Endothelial cell of umbilical vein (primary cell): Measurements from ENCODE around the gene CENPL. TPM values are rescaled to one million over a fixed set of nuclear protein-coding genes. Genes with fewer than 3 reads are reported as not detected.
"Not testable (repeated sequence)": the region's sequence is repeated elsewhere in the genome, so short reads cannot be mapped to it uniquely, and the experiment has no call there.

Source experiments
- BruUV-seq: library from RNA; stranded (reverse); fragments of 400-500 nt; replicated peaks from 2 replicates; lab custom pipeline; 2021; lab: Mats Ljungman, UMichigan
- CTCF ChIA-PET: fragments of 300-600, 350-600 bp; sonication (Branson Sonifier 250); formaldehyde crosslinking; loops from one replicate; lab custom pipeline; 2021; ENCODE audit warnings: antibody characterized with exemption, inconsistent platforms; lab: Charles Lee
- POLR2A ChIA-PET: fragments of 300-600, 350-600 bp; sonication (Branson Sonifier 250); formaldehyde crosslinking; loops from one replicate; lab custom pipeline; 2021; ENCODE audit warnings: antibody characterized with exemption, inconsistent platforms; lab: Charles Lee
- DNase-seq: peaks from one replicate; pipeline ENCODE4 v3.0.0-alpha.2; 2011; ENCODE audit warnings: low read depth, low spot score
- FAIRE-seq: peaks from 2 replicates; lab custom pipeline; 2011; peaks lifted over from hg19 to GRCh38; lab: Jason Lieb, UNC
- H2AFZ ChIP-seq: 2 replicates; pipeline ENCODE4 v1.6.0; 2012; ENCODE audit warnings: low read depth, low read length, control low read depth, inconsistent platforms
- H3K27ac ChIP-seq: 2 replicates; pipeline ENCODE4 v1.5.1; 2011; ENCODE audit warnings: low read depth, mild to moderate bottlenecking, control low read depth, low read length, moderate library complexity; ENCODE audit not compliant: insufficient read depth
- H3K27me3 ChIP-seq, 2 experiments: 2 replicates each; pipeline versions ENCODE4 v1.6.0 to v1.6.1; 2011; ENCODE audit warnings: low read length in 2 of 2, mixed read lengths in 1 of 2; ENCODE audit not compliant: control insufficient read depth in 2 of 2, insufficient read depth in 2 of 2
- H3K36me3 ChIP-seq, 2 experiments: 2 replicates in 1 of 2; 3 replicates in 1 of 2; pipeline ENCODE4 v1.5.1; 2011; ENCODE audit warnings: low read length in 2 of 2, mild to moderate bottlenecking in 1 of 2, moderate library complexity in 1 of 2; ENCODE audit not compliant: control insufficient read depth in 2 of 2, insufficient read depth in 2 of 2; ENCODE audit errors: extremely low read depth in 1 of 2
- H3K4me1 ChIP-seq: 3 replicates; pipeline ENCODE4 v1.5.1; 2011; ENCODE audit warnings: mild to moderate bottlenecking, low read length; ENCODE audit not compliant: control insufficient read depth, insufficient read depth; ENCODE audit errors: extremely low read depth
- H3K4me2 ChIP-seq: 2 replicates; pipeline ENCODE4 v1.6.1; 2011; ENCODE audit warnings: low read length, control low read depth, mixed read lengths; ENCODE audit not compliant: insufficient read depth
- H3K4me3 ChIP-seq, 3 experiments: fragments of 200-600 bp in 1 of 3; sonication (generic), shearing (Covaris generic) in 1 of 3; replicated peaks in 1 of 3; 2 replicates each; pipeline ENCODE4 v1.5.1; 2011 to 2016; ENCODE audit warnings: control low read depth in 3 of 3, low read length in 3 of 3, mild to moderate bottlenecking in 2 of 3, inconsistent platforms in 1 of 3, low read depth in 1 of 3, moderate library complexity in 1 of 3; ENCODE audit not compliant: insufficient read depth in 1 of 3
- H3K79me2 ChIP-seq: 2 replicates; pipeline ENCODE4 v1.6.0; 2012; ENCODE audit warnings: low read length, inconsistent platforms; ENCODE audit not compliant: control insufficient read depth, insufficient read depth
- H3K9ac ChIP-seq: replicated peaks from 2 replicates; pipeline ENCODE3; 2011; ENCODE audit warnings: low read length, control low read depth; ENCODE audit not compliant: insufficient read depth; ENCODE audit errors: extremely low read depth
- H3K9me1 ChIP-seq: replicated peaks from 3 replicates; pipeline ENCODE4 v1.6.0; 2011; ENCODE audit warnings: mild to moderate bottlenecking, low read length; ENCODE audit not compliant: control insufficient read depth, insufficient read depth; ENCODE audit errors: extremely low read depth
- H3K9me3 ChIP-seq: replicated peaks from 2 replicates; pipeline ENCODE4 v1.5.1; 2012; ENCODE audit warnings: low read length, inconsistent platforms; ENCODE audit not compliant: control insufficient read depth, insufficient read depth
- H4K20me1 ChIP-seq: replicated peaks from 2 replicates; pipeline ENCODE3; 2011; ENCODE audit warnings: mild to moderate bottlenecking, low read length; ENCODE audit not compliant: control insufficient read depth, insufficient read depth; ENCODE audit errors: extremely low read depth
- POLR2A ChIP-seq: IDR thresholded peaks from 2 replicates; pipeline ENCODE4 v1.6.1; 2012; ENCODE audit warnings: low read depth, mild to moderate bottlenecking, control low read depth, low read length
- POLR2AphosphoS5 ChIP-seq: IDR thresholded peaks from 2 replicates; pipeline ENCODE4 v1.6.1; 2012; ENCODE audit warnings: low read depth, mild to moderate bottlenecking, control low read depth, low read length, moderate library complexity; ENCODE audit not compliant: insufficient read depth
- dilution Hi-C: fragments of 300-500 bp; cut with MboI; formaldehyde crosslinking; loops from one replicate; pipeline ENCODE4 v1.15.0; 2019; ENCODE audit warnings: low sequenced_read_pairs; ENCODE audit not compliant: extremely low pct_ligation_motif_present
- intact Hi-C: fragments of 100-400 bp; cut with micrococcal nuclease; formaldehyde crosslinking; loops from one replicate; pipeline ENCODE4 v1.10.0; 2022
- polyA plus RNA-seq, 4 experiments: library from polyadenylated mRNA; depleted of rRNA in 3 of 4; stranded (reverse) in 3 of 4; unstranded in 1 of 4; fragments of >200 nt; gene quantifications; 2 replicates each; pipeline versions ENCODE4 v1.2.1 to v1.2.3, GENCODE V29; 2011 to 2012; ENCODE audit warnings: missing spikeins in 1 of 4
- total RNA-seq: library from RNA; stranded (reverse); gene quantifications from 2 replicates; pipeline ENCODE4 v1.2.3, GENCODE V29; 2021

CENPL gene
- total and polyA plus RNA-seq, 2 donors (not counting 3 experiments of a cell fraction or from before 2014, with no cell fraction given) = 5.9 to 20.8 TPM

- FAIRE-seq (no peak), DNase-seq (no peak)
- no peak overlapping the region for H3K27ac ChIP-seq
- H3K9me1 ChIP-seq = no peaks in the 10 kb centered on the region
- TF ChIP-seq POLR2AphosphoS5 (peak; percentile 17), POLR2A (no peak)
- ChIA-PET POLR2A (interaction anchor here (0.5 kb wide), 1 partner anchor 89 kb away, joined by 3 read pairs; no protein-coding TSS in a partner anchor), CTCF (interaction anchor here (1.0 kb wide), 1 partner anchor 433 kb away, joined by 3 read pairs; no protein-coding TSS in a partner anchor)
- no peak overlapping the region for H3K4me3 ChIP-seq
- peaks cover 18 to 40% of the 10 kb centered on the region in 2 experiments for H3K36me3 ChIP-seq
- intact Hi-C loops = no loop called here
- dilution Hi-C loops = no loop called here
- no peak overlapping the region for H3K4me2 ChIP-seq
- H3K27me3 ChIP-seq = no peaks in the 10 kb centered on the region
- H3K9me3 ChIP-seq = no peaks in the 10 kb centered on the region
- no peak overlapping the region for H3K9ac ChIP-seq
- peaks cover 8% of the 10 kb centered on the region for H4K20me1 ChIP-seq
- H2AFZ ChIP-seq = no peak overlapping the region
- H3K79me2 ChIP-seq = peaks cover 37% of the 10 kb centered on the region
- H3K4me1 ChIP-seq = peaks cover 19% of the 10 kb centered on the region
- no TSS peak for BruUV-seq
These were observed 38.1 kb upstream of the CENPL start for GRCh38 chr1:173862769-173863223.

GRCh38 chr1:173862146-173862768 is 37.6 kb upstream of the CENPL start:
- H3K27me3 ChIP-seq, FAIRE-seq, H3K27ac ChIP-seq, BruUV-seq, CTCF ChIA-PET, H3K4me2 ChIP-seq, DNase-seq, H3K4me3 ChIP-seq, H3K9ac ChIP-seq, H3K9me3 ChIP-seq, H4K20me1 ChIP-seq, H3K9me1 ChIP-seq, H2AFZ ChIP-seq, dilution Hi-C loops, intact Hi-C loops: not testable (repeated sequence)
- peaks cover 32% of the 10 kb centered on the region for H3K79me2 ChIP-seq
- TF ChIP-seq POLR2AphosphoS5 (peak; percentile 20), POLR2A (peak; percentile 68)
- peaks cover 18 to 45% of the 10 kb centered on the region in 2 experiments for H3K36me3 ChIP-seq
- H3K4me1 ChIP-seq = peaks cover 19% of the 10 kb centered on the region
- POLR2A ChIA-PET = interaction anchor here (0.5 kb wide), 1 partner anchor 89 kb away, joined by 3 read pairs; no protein-coding TSS in a partner anchor
